NCI-H187 (cell line): Measurements from ENCODE around the gene ICAM5.

Experiments
- DNase-seq, 2 experiments: peaks; one replicate each; lab custom pipeline; 2025; lab: John Stamatoyannopoulos, UW

ICAM5 gene

DNA sequence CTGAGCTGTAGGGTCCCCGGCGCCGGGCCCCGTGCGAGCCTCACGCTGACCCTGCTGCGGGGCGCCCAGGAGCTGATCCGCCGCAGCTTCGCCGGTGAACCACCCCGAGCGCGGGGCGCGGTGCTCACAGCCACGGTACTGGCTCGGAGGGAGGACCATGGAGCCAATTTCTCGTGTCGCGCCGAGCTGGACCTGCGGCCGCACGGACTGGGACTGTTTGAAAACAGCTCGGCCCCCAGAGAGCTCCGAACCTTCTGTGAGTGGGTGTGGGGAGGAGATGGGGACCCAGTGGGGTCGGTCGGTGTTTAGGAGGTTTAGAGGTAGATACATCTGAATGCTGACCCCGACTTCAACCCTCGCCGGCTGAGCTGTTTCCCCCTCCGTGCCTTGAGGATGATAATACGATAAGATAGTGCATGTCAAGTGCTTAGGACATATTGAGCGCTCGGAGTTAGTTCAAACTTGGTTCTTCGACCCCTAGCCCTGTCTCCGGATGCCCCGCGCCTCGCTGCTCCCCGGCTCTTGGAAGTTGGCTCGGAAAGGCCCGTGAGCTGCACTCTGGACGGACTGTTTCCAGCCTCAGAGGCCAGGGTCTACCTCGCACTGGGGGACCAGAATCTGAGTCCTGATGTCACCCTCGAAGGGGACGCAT lies 1.9 kb downstream of the ICAM5 start:
- DNase-seq: no peak

GRCh38 chr19:10292206-10292788 lies 2.5 kb downstream of the ICAM5 start:
- DNase-seq: no peak

GRCh38 chr19:10292789-10293636 lies 3.3 kb downstream of the ICAM5 start:
- DNase-seq: no peak

DNA sequence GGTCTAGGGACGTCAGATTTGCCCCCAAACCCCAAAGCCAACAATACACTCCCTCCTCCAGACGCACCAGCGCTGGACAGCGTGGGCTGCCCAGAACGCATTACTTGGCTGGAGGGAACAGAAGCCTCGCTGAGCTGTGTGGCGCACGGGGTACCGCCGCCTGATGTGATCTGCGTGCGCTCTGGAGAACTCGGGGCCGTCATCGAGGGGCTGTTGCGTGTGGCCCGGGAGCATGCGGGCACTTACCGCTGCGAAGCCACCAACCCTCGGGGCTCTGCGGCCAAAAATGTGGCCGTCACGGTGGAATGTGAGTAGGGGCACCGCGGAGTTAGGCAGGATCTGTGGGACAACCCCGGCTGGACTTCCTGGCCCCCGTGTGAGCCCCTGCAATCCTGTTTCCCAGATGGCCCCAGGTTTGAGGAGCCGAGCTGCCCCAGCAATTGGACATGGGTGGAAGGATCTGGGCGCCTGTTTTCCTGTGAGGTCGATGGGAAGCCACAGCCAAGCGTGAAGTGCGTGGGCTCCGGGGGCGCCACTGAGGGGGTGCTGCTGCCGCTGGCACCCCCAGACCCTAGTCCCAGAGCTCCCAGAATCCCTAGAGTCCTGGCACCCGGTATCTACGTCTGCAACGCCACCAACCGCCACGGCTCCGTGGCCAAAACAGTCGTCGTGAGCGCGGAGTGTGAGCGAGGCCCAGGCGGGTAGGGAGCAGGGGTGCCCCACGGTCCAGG lies 4.0 kb downstream of the ICAM5 start:
- no peak for DNase-seq

DNA sequence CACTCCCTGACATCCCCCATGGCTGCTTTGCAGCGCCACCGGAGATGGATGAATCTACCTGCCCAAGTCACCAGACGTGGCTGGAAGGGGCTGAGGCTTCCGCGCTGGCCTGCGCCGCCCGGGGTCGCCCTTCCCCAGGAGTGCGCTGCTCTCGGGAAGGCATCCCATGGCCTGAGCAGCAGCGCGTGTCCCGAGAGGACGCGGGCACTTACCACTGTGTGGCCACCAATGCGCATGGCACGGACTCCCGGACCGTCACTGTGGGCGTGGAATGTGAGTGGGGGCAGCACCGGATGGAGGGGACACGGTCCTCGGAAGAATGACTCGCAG lies 4.6 kb downstream of the ICAM5 start:
- DNase-seq: no peak

DNA sequence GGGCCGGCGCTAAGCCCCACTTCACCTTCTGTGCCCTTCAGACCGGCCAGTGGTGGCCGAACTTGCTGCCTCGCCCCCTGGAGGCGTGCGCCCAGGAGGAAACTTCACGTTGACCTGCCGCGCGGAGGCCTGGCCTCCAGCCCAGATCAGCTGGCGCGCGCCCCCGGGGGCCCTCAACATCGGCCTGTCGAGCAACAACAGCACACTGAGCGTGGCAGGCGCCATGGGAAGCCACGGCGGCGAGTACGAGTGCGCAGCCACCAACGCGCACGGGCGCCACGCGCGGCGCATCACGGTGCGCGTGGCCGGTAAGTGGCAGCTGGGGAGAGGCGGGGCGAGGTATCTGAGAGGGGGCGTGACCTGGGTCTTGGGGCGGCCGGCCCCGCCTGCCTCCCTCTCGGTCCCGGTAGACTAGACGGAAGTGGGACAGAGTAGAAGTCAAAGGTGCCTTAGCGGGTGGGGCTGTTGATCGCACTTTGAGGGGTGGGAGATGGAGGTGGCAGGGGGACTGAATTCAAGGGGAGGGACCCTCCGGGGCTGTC lies 5.6 kb downstream of the ICAM5 start:
- no peak for DNase-seq

GRCh38 chr19:10295847-10296591 lies 6.3 kb downstream of the ICAM5 start:
- DNase-seq: no peak

DNA sequence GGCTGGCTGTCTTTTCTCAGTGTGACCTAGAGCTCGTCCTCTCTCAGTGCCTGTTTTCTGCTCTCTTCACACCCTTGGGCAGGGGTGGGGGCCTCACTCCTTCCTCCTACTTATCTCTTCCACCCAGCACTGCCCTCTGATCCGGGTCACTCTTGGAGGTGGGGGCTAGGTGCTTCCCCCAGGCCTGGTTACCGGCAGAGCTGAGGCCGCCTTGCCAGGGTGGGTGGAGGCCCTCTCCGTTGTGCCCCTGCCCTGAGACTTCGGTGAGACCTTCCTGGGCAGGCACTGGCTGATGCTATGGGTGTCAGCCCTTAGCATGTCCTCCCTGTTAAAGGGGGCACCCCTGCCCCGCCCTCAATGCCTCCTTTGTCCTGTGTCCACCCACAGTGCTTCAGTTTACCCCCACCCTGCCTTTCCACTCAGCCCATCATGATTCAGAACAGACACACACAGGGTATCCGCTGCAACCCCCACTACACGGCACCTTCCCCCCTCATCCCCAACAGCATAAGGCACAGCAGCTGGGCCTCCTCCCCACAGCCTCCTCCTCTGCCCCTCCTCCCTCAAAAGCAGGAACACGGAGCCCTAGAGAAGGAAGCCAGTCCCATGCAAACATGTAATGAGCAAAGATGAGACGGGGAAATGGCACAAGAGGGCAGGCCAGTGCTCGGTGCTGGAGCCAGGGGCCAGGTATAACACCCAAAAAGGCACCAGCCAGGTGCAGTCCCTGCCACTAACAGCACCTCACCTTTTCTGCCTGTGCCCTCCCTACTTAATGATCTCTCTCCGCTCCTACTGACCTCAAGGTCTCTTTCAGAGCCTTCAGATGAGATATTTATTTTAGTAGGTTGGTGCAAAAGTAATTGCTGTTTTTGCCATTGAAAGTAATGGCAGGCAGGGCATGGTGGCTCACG lies 10.1 kb downstream of the ICAM5 start:
- DNase-seq: no peak

DNA sequence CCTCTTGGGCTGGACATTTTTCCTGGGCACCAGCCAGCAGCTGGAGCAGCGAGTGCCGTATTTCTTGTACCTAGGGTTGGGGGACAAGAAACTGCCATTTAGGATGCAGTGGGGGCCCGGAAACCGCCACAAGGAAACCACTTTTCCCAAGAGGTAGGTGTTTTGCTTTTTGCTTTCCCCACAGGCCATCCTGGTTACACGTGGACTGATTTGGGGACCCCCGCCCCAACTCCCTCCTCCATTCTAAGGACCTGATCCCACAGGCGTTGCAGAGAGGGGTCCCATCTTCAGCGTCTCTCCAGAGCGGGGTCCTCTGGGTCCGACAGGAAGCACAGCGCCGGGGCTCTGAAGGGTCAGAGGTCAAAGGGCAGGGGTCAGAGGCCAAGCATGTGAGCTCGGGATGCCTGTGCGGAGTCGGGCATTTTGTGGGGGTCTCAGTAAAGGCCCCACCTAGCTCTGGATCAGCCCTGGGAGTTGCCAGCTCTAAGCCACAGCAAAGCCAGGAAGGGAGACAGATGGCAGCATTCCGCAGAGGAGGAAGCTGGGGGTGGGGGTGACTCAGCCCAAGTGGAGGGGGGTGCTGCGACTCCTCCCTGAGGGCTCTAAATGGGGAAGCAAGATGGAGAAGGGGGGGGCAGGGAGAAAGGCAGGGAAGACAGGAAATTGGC lies 15.5 kb downstream of the ICAM5 start:
- DNase-seq: no peak

GRCh38 chr19:10306327-10306726 lies 16.6 kb downstream of the ICAM5 start:
- no peak for DNase-seq

- DNase-seq: no peak
Observed at GRCh38 chr19:10309423-10309822, 19.7 kb downstream of the ICAM5 start, which contains the start of gene ZGLP1. Gene ZGLP1 (minus strand): TSS chr19:10309815.

DNA sequence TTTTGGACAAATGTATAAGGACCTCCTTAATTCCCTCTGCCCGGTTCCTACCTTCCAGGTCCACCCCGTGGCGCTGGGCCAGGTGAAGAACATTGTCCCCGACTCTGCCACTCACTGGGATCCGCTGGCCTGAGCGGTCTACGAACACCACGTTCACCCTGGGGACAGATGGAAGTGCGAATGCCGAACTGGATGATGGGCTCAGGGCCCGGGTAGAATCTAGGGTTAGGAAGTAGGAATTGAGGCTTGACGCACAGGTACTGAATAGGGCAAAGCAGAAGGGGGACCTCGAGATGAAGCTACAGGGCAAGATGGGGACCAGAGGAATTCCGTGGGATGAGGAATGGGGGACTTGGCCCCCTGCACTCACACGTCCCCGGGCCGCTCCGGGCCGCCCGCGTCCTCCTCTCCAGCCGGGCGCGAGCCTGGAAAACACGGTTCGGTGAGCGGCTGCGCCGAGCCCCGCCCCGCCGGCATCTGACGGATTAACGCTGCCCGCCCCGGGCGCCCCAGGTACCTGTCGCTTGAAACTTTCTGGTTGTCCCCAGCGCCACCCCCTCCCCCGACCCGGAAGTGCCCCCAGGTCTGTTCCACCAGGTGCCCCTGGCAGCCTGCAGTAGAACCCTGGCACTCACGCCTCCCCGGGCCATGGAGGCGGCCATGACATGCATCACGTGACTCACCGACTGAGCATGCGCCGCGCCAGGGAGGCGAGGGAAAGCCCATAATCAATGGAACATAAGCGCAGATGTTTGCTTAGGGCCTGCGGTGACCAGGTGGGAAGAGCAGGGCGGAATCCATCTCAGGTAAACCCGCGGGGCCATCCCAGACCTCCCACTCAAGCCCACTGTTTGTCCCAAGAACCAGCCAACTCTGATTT lies 25.8 kb downstream of the ICAM5 start, which contains the start of gene FDX2:
Gene FDX2, minus strand, starts transcription at position 681 of the 880 bp plus-strand sequence. Its CDS starts 19 bp downstream, at position 662.
- peak; percentile 65 to 74 for DNase-seq

DNA sequence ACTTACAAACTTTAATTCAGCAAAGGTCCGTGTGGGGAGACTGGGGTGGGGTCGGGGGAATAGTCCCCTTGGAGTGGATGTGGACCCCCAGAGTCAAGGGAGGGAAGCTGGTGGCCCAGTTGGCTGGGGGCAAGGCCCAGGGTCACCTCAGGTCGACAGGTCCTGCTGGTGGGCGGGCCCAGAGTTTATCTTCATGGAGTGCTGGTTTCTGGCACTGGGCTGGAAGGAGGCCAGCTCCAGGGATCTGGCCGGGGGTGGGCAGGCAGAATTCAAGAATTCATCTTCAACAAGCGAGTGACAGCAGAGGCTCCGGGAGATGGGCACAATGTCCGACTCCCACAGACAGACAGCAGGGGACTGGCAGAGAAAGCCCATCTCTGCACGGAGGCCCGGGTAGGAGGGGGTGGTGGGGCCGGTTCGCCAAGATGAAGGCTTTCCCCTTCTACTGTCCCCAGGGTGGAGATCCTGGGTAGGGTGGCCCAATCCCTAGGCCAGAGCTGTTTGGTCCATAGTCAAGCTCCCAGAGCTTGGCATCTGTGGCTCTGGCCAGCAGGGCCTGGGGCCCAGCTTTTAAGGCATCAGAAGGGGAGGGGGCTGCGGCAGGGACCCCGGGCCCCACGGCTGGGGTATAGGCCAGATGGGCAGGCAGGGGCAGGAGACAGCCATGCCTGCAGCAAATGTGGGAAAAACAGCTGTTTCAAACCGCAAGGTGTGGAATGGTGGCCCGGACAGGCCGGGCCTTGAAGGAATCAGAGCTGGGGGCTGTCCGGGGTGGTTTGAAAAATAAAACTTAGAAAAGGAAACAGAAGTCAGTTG lies 26.7 kb downstream of the ICAM5 start:
- DNase-seq: no peak

DNA sequence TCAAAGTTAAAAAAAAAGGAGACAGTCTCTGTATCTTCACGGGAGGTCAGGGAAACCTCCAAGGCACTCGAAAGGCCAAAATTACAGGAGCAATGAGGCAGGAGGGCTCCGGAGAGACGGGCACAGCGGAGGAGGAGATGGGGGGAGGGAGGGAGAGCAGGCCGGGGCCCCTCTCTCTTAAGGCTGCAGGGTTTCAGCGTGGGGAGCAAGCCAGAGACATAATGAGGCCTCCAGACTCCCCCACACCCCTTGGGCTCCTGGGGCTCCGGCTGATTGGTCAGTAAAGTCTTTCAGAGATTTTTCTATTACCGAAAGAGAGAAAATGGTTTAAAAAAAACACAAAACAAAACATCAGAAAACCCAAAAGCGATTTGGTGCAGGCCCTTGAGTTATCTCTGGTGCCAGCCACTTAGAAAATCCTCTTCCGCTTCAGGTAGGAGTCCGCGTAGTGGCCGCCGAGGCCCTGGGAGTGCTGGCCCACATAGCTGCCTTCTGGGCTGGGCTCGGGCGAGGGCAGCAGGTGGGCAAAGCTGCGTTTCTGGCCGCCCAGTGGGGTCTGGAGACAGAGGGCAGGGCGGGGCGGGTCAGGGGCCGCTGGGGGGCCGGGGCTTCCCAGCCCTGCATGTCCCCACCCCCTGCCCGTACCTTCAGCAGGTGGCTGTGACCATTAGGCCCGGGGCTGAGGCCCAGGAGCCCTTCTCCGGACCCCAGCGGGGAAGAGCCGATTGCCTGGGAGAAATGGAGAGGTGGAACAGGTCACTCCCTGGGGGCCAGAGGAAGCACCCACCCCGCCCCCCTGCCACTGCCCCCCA lies 27.5 kb downstream of the ICAM5 start:
- no peak for DNase-seq

- DNase-seq: no peak
Observed at GRCh38 chr19:10317857-10318462, 28.2 kb downstream of the ICAM5 start.
